GM19023 (cell line): ENCODE data around the gene MCM8.
"Not testable (repeated sequence)": the region's sequence is repeated elsewhere in the genome, so short reads cannot be mapped to it uniquely, and the experiment has no call there.

Source experiments
- ATAC-seq: cut with Tn5 transposase; IDR thresholded peaks from one replicate; pipeline ENCODE4 v1.9.1; 2021; ENCODE audit warnings: mild to moderate bottlenecking, moderate library complexity; ENCODE audit not compliant: unreplicated experiment

Gene MCM8

GRCh38 chr20:5999783-6000182 is 49.3 kb downstream of the MCM8 start:
- ATAC-seq, result no peak

- no peak for ATAC-seq
These were observed 50.4 kb downstream of the MCM8 start for GRCh38 chr20:6000871-6001270.

GRCh38 chr20:6006603-6006949 is 56.1 kb downstream of the MCM8 start:
- no peak for ATAC-seq

GRCh38 chr20:6007094-6007528 is 56.7 kb downstream of the MCM8 start:
- ATAC-seq, result no peak

GRCh38 chr20:6007529-6008103 is 57.2 kb downstream of the MCM8 start:
- no peak for ATAC-seq

GRCh38 chr20:6008254-6008653 is 57.8 kb downstream of the MCM8 start:
- no peak for ATAC-seq

- ATAC-seq, result no peak
These were observed 61.7 kb downstream of the MCM8 start for GRCh38 chr20:6012179-6012578.

GRCh38 chr20:6014017-6014416 is 63.6 kb downstream of the MCM8 start:
- ATAC-seq, result no peak

GRCh38 chr20:6014957-6015356 is 64.5 kb downstream of the MCM8 start:
- ATAC-seq, result no peak

- ATAC-seq, result no peak
These were observed 67.0 kb downstream of the MCM8 start for GRCh38 chr20:6017467-6017866.

- ATAC-seq, result no peak
These were observed 67.4 kb downstream of the MCM8 start for GRCh38 chr20:6017880-6018279.

- no peak for ATAC-seq
These were observed 74.3 kb downstream of the MCM8 start for GRCh38 chr20:6024768-6025167.

- no peak for ATAC-seq
These were observed 75.6 kb downstream of the MCM8 start for GRCh38 chr20:6026051-6026450.

- no peak for ATAC-seq
These were observed 78.4 kb downstream of the MCM8 start for GRCh38 chr20:6028818-6029217.

GRCh38 chr20:6029538-6029937 is 79.1 kb downstream of the MCM8 start:
- no peak for ATAC-seq

GRCh38 chr20:6030453-6031080 is 80.1 kb downstream of the MCM8 start:
- ATAC-seq, result no peak

GRCh38 chr20:6032907-6033306 is 82.5 kb downstream of the MCM8 start:
- ATAC-seq, result not testable (repeated sequence)

- ATAC-seq, result no peak
These were observed 83.9 kb downstream of the MCM8 start for GRCh38 chr20:6034134-6034969.

- no peak for ATAC-seq
These were observed 85.8 kb downstream of the MCM8 start for GRCh38 chr20:6036213-6036612.

- ATAC-seq, result no peak
These were observed 86.6 kb downstream of the MCM8 start for GRCh38 chr20:6037082-6037481.

GRCh38 chr20:6038256-6038655 is 87.8 kb downstream of the MCM8 start:
- no peak for ATAC-seq

GRCh38 chr20:6039766-6040165 is 89.3 kb downstream of the MCM8 start:
- no peak for ATAC-seq
